Measurements from ENCODE around the gene RPL3.

The RPL3 gene

GRCh38 chr22:39298241-39298987 lies 21.0 kb downstream of the RPL3 start:
- DNase-seq (ENCODE audit: low read depth): no peak

GRCh38 chr22:39297490-39298240 lies 21.8 kb downstream of the RPL3 start:
- DNase-seq (ENCODE audit: low read depth): no peak

- DNase-seq (ENCODE audit: low read depth): no peak
Observed at GRCh38 chr22:39296981-39297489, 22.4 kb downstream of the RPL3 start.

- no peak for DNase-seq (ENCODE audit: low read depth)
Observed at GRCh38 chr22:39296535-39296934, 22.9 kb downstream of the RPL3 start.

GRCh38 chr22:39294571-39295468 lies 24.6 kb downstream of the RPL3 start:
- DNase-seq (ENCODE audit: low read depth): no peak

- no peak for DNase-seq (ENCODE audit: low read depth)
Observed at GRCh38 chr22:39293766-39294368, 25.6 kb downstream of the RPL3 start.

- no peak for DNase-seq (ENCODE audit: low read depth)
Observed at GRCh38 chr22:39292561-39293074, 26.8 kb downstream of the RPL3 start.

GRCh38 chr22:39292031-39292462 lies 27.4 kb downstream of the RPL3 start:
- no peak for DNase-seq (ENCODE audit: low read depth)

- DNase-seq (ENCODE audit: low read depth): no peak
Observed at GRCh38 chr22:39291523-39291922, 27.9 kb downstream of the RPL3 start.

- DNase-seq (ENCODE audit: low read depth): no peak
Observed at GRCh38 chr22:39290724-39291161, 28.7 kb downstream of the RPL3 start.

- DNase-seq (ENCODE audit: low read depth): no peak
Observed at GRCh38 chr22:39289975-39290720, 29.3 kb downstream of the RPL3 start.

- DNase-seq (ENCODE audit: low read depth): no peak
Observed at GRCh38 chr22:39289533-39289932, 29.9 kb downstream of the RPL3 start.

- DNase-seq (ENCODE audit: low read depth): no peak
Observed at GRCh38 chr22:39288135-39288898, 31.1 kb downstream of the RPL3 start.

- no peak for DNase-seq (ENCODE audit: low read depth)
Observed at GRCh38 chr22:39287076-39287725, 32.2 kb downstream of the RPL3 start.

- no peak for DNase-seq (ENCODE audit: low read depth)
Observed at GRCh38 chr22:39284983-39285382, 34.4 kb downstream of the RPL3 start.

- DNase-seq (ENCODE audit: low read depth): no peak
Observed at GRCh38 chr22:39284142-39284980, 35.1 kb downstream of the RPL3 start.

GRCh38 chr22:39283322-39284141 lies 35.9 kb downstream of the RPL3 start:
- no peak for DNase-seq (ENCODE audit: low read depth)
